K562 (cell line): ENCODE measurements around the gene FLOT2. TPM values are rescaled to one million over a fixed set of nuclear protein-coding genes. Genes with fewer than 3 reads are reported as not detected.
A peak's percentile ranks its signal among the peaks of the same experiment; 100 is the strongest.

Experiments
- ATAC-seq: fragments of 200-7000 bp; cut with Tn5 transposase; 3 replicates; pipeline ENCODE4 v1.9.1; 2020; ENCODE audit warnings: moderate library complexity
- BruUV-seq: library from RNA; stranded (reverse); fragments of 400-500 nt; replicated peaks from 2 replicates; lab custom pipeline; 2021; lab: Mats Ljungman, UMichigan
- CTCF ChIA-PET: fragments of 300-600 bp; formaldehyde crosslinking; extraction: SDS; loops from one replicate; lab custom pipeline; 2021; ENCODE audit warnings: low intra/inter-chr PET ratio; lab: Yijun Ruan, JAX
- POLR2A ChIA-PET: fragments of 300-600, 350-650 bp; sonication (Branson Sonifier 250); formaldehyde crosslinking; extraction: SDS; loops from one replicate; lab custom pipeline; 2021; ENCODE audit warnings: antibody characterized with exemption, inconsistent platforms; lab: Yijun Ruan, JAX
- DNase-seq, 4 experiments: peaks; one replicate each; pipeline versions ENCODE4 v3.0.0 to v3.0.0-alpha.2; 2011 to 2018; ENCODE audit warnings: low spot score in 3 of 4, mixed read lengths in 3 of 4; ENCODE audit errors: extremely low read depth in 1 of 4
- FAIRE-seq: peaks from 2 replicates; lab custom pipeline; 2011; peaks lifted over from hg19 to GRCh38; lab: Jason Lieb, UNC
- H2AFZ ChIP-seq: 2 replicates; pipeline ENCODE4 v1.6.0; 2011; ENCODE audit warnings: low read depth, low read length, control low read depth, inconsistent platforms
- H3K27ac ChIP-seq: fragments of 200-600 bp; 3 replicates; pipeline ENCODE4 v1.8.0; 2011; ENCODE audit warnings: low read depth, mild to moderate bottlenecking, control low read depth, inconsistent platforms, low read length, moderate library complexity, mixed read lengths; ENCODE audit errors: extremely low read depth
- H3K27me3 ChIP-seq, 2 experiments: fragments of 300-600 bp in 1 of 2; 2 replicates in 1 of 2; 3 replicates in 1 of 2; pipeline versions ENCODE4 v1.6.0 to v1.8.0; 2011; ENCODE audit warnings: inconsistent platforms in 2 of 2, low read length in 2 of 2, mild to moderate bottlenecking in 1 of 2, mixed read lengths in 1 of 2, moderate library complexity in 1 of 2; ENCODE audit not compliant: control insufficient read depth in 2 of 2, insufficient read depth in 2 of 2
- H3K36me3 ChIP-seq: fragments of 300-600 bp; 3 replicates; pipeline ENCODE4 v1.8.0; 2011; ENCODE audit warnings: mild to moderate bottlenecking, low read length, inconsistent platforms; ENCODE audit not compliant: control insufficient read depth, insufficient read depth
- H3K4me1 ChIP-seq, 2 experiments: fragments of 200-600 bp in 1 of 2; replicated peaks in 1 of 2; 2 replicates in 1 of 2; 3 replicates in 1 of 2; pipeline versions ENCODE4 v1.5.1 to v1.8.0; 2011; ENCODE audit warnings: inconsistent platforms in 2 of 2, low read length in 2 of 2, mild to moderate bottlenecking in 1 of 2, mixed read lengths in 1 of 2, moderate library complexity in 1 of 2; ENCODE audit not compliant: control insufficient read depth in 2 of 2, insufficient read depth in 2 of 2
- H3K4me2 ChIP-seq: 2 replicates; pipeline ENCODE4 v1.6.1; 2011; ENCODE audit warnings: low read length, control low read depth, inconsistent platforms, mixed read lengths; ENCODE audit not compliant: insufficient read depth
- H3K4me3 ChIP-seq: fragments of 200-600 bp; sonication (generic), shearing (Covaris generic); 2 replicates; pipeline ENCODE4 v1.5.1; 2016; ENCODE audit warnings: control low read depth, inconsistent platforms
- H3K79me2 ChIP-seq: fragments of 200-600 bp; 3 replicates; pipeline ENCODE4 v1.8.0; 2011; ENCODE audit warnings: low read length, inconsistent platforms; ENCODE audit not compliant: control insufficient read depth, insufficient read depth
- H3K9ac ChIP-seq, 2 experiments: 2 replicates each; pipeline versions ENCODE4 v1.6.0 to v1.6.1; 2011; ENCODE audit warnings: low read depth in 2 of 2, low read length in 2 of 2, control low read depth in 1 of 2, inconsistent platforms in 1 of 2, mild to moderate bottlenecking in 1 of 2, mixed read lengths in 1 of 2; ENCODE audit not compliant: insufficient read depth in 1 of 2
- H3K9me1 ChIP-seq: one replicate; pipeline ENCODE4 v1.6.0; 2011; ENCODE audit warnings: inconsistent platforms, mild to moderate bottlenecking, low read length, moderate library complexity; ENCODE audit not compliant: control insufficient read depth, insufficient read depth
- H3K9me3 ChIP-seq: replicated peaks from 2 replicates; pipeline ENCODE4 v1.5.1; 2011; ENCODE audit warnings: low read depth, low read length, inconsistent platforms; ENCODE audit not compliant: control insufficient read depth, insufficient read depth
- H4K20me1 ChIP-seq: replicated peaks from 2 replicates; pipeline ENCODE4 v1.6.1; 2011; ENCODE audit warnings: low read length, inconsistent platforms, mixed read lengths; ENCODE audit not compliant: control insufficient read depth, insufficient read depth
- NFIC ChIP-seq: fragments of 450-650 bp; IDR thresholded peaks from 2 replicates; pipeline ENCODE4 v1.6.1; 2017; ENCODE audit warnings: mild to moderate bottlenecking, inconsistent platforms
- POLR2G ChIP-seq: fragments of 200-400 bp; formaldehyde crosslinking; IDR thresholded peaks from 2 replicates; pipeline ENCODE4 v1.6.1; 2017; ENCODE audit warnings: low read depth, mild to moderate bottlenecking, antibody characterized with exemption, low read length, moderate library complexity
- RBM39 ChIP-seq: fragments of 200-400 bp; formaldehyde crosslinking; optimal IDR thresholded peaks from 2 replicates; pipeline ENCODE3; 2018; ENCODE audit warnings: low read depth, low read length
- ZNF121 ChIP-seq: sonication (generic); formaldehyde crosslinking; conservative IDR thresholded peaks from 2 replicates; pipeline ENCODE4 v1.8.0; 2022; ENCODE audit warnings: missing genetic modification reagents
- WGBS: fragments of 100-300 bp; shearing (Covaris generic); methylation state at CpG from one replicate; pipeline ENCODE4 v1.1.6; 2016; ENCODE audit warnings: low coverage, mixed read lengths; ENCODE audit not compliant: insufficient coverage; ENCODE audit errors: missing lambda C conversion rate; 5-methylcytosine and 5-hydroxymethylcytosine counted together
- in situ Hi-C: fragments of 300-500 bp; cut with MboI; formaldehyde crosslinking; loops from 4 replicates; pipeline ENCODE4 v1.15.0; 2018; ENCODE audit warnings: inconsistent platforms, mixed read lengths
- intact Hi-C: fragments of 100-400 bp; cut with micrococcal nuclease; formaldehyde crosslinking; loops from 2 replicates; pipeline ENCODE4 v1.14.2; 2022
- polyA plus RNA-seq, 8 experiments: library from polyadenylated mRNA; depleted of rRNA in 4 of 8; stranded (reverse) in 5 of 8; unstranded in 3 of 8; fragments of >200 nt; fragmentation: Nextera tagmentation in 2 of 8; fragmentation: Illumina TruSeq in 1 of 8; extraction: Ambion mirVana in 2 of 8; extraction: Trizol in 1 of 8; gene quantifications; 2 replicates each; pipeline versions ENCODE4 v1.2.1 to v1.2.3, GENCODE V29; 2011 to 2014; ENCODE audit warnings: inconsistent platforms in 1 of 8, missing spikeins in 1 of 8
- total RNA-seq, 7 experiments: library from RNA; depleted of rRNA in 6 of 7; stranded (reverse); fragments of >200 nt in 6 of 7; fragmentation: Illumina TruSeq in 2 of 7; extraction: Trizol in 2 of 7; gene quantifications; 2 replicates each; pipeline versions ENCODE4 v1.2.1 to v1.2.3, GENCODE V29; 2011 to 2021; ENCODE audit warnings: low replicate concordance in 1 of 7
- TF ChIP-seq, protein P1 (sequence below): fragments of 200-800 bp; sonication (Bioruptor generic); IDR thresholded peaks from 2 replicates; pipeline ENCODE4 v1.6.1; 2017; ENCODE audit warnings: missing genetic modification characterization, missing compliant biosample characterization
- TF ChIP-seq, protein P2 (sequence below): sonication (generic); formaldehyde crosslinking; IDR thresholded peaks from 2 replicates; pipeline ENCODE4 v1.8.1; 2023; ENCODE audit warnings: mild to moderate bottlenecking, missing genetic modification reagents

Gene FLOT2
- total and polyA plus RNA-seq, 9 of the 15 experiments (the other 6 are each of a cell fraction or from before 2014, with no cell fraction given) = 17.5 to 138 (median 41.7) TPM

DNA sequence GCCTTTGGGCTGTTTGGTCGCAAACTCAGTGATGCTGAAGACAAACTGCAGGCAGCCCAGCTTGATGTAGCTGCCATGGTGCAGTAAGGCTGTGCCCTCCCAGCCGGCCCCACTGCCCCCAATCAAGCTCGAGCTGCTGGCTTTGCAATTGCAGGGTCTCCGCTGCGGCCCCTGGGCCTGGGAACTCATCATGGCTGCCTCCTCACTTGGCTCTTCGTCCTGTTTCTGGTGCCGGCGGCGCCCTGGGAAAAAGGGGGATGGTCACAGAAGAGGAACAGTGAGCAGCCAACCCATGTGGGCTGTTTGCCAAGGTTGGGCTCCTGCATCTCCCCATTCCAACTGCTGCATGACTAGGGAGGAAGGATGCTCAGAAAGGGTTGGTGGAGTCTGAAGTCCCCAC lies 8.7 kb upstream of the FLOT2 start:
- DNase-seq (peak in 1 of 4 experiments; percentile 26), FAIRE-seq (no peak), ATAC-seq (no peak)
- TF ChIP-seq, protein P1, sequence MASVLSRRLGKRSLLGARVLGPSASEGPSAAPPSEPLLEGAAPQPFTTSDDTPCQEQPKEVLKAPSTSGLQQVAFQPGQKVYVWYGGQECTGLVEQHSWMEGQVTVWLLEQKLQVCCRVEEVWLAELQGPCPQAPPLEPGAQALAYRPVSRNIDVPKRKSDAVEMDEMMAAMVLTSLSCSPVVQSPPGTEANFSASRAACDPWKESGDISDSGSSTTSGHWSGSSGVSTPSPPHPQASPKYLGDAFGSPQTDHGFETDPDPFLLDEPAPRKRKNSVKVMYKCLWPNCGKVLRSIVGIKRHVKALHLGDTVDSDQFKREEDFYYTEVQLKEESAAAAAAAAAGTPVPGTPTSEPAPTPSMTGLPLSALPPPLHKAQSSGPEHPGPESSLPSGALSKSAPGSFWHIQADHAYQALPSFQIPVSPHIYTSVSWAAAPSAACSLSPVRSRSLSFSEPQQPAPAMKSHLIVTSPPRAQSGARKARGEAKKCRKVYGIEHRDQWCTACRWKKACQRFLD (CRISPR knock-in tag) = no peak
- TF ChIP-seq RBM39 = no peak
- TF ChIP-seq ZNF121 (CRISPR knock-in tag) = no peak
- TF ChIP-seq POLR2G = peak; percentile 64
- TF ChIP-seq, protein P2, sequence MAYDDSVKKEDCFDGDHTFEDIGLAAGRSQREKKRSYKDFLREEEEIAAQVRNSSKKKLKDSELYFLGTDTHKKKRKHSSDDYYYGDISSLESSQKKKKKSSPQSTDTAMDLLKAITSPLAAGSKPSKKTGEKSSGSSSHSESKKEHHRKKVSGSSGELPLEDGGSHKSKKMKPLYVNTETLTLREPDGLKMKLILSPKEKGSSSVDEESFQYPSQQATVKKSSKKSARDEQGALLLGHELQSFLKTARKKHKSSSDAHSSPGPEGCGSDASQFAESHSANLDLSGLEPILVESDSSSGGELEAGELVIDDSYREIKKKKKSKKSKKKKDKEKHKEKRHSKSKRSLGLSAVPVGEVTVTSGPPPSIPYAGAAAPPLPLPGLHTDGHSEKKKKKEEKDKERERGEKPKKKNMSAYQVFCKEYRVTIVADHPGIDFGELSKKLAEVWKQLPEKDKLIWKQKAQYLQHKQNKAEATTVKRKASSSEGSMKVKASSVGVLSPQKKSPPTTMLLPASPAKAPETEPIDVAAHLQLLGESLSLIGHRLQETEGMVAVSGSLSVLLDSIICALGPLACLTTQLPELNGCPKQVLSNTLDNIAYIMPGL (CRISPR knock-in tag) = 0 out of 2 replicates have a peak, but pooled peaks have one; percentile 22
- TF ChIP-seq NFIC = peak; percentile 48; the same call in 1 of the 2 replicates
- H3K9ac ChIP-seq = peak overlapping the region in 1 of 2 experiments; percentile 67; a peak in 2 of 4 replicates
- H3K4me2 ChIP-seq = peak overlapping the region; percentile 71; the same call in 1 of the 2 replicates
- CTCF ChIA-PET = no interaction called here
- no TSS peak for BruUV-seq
- peaks cover 62 to 66% of the 10 kb centered on the region in 2 experiments for H3K4me1 ChIP-seq
- no peaks in the 10 kb centered on the region for H3K9me1 ChIP-seq
- H3K79me2 ChIP-seq = peaks cover 20% of the 10 kb centered on the region
- peaks cover 62% of the 10 kb centered on the region for H3K36me3 ChIP-seq
- H4K20me1 ChIP-seq = 0 out of 2 replicates have a peak, but pooled peaks cover 6% of the 10 kb centered on the region
- no peak overlapping the region for H3K4me3 ChIP-seq
- in situ Hi-C loops (no loop called here), intact Hi-C loops (loop anchor here (10.0 kb wide), 1 partner anchor 311 kb away; the partner anchor contains the start of gene SPAG5)
- no peak overlapping the region for H3K27ac ChIP-seq
- no peaks in the 10 kb centered on the region for H3K9me3 ChIP-seq
- no peak overlapping the region for H2AFZ ChIP-seq
- 81% methylated on average over 9 of the region's 9 CpGs for WGBS
- H3K27me3 ChIP-seq = no peaks in the 10 kb centered on the region
- POLR2A ChIA-PET = interaction anchor here (0.6 to 1.5 kb wide), 3 partner anchors 8 to 349 kb away, joined by 3 to 7 read pairs (median 3); partner anchors contain the start of gene FLOT2
